LHCN-M2 (cell line): Measurements from ENCODE around the gene ARSA. TPM values are rescaled to one million over a fixed set of nuclear protein-coding genes. Genes with fewer than 3 reads are reported as not detected.
A peak's percentile ranks its signal among the peaks of the same experiment; 100 is the strongest.
"Not testable (repeated sequence)": the region's sequence is repeated elsewhere in the genome, so short reads cannot be mapped to it uniquely, and the experiment has no call there.

Experiments used
- DNase-seq: peaks from one replicate; pipeline ENCODE4 v3.0.0-alpha.2; 2012; ENCODE audit warnings: low read depth
- total RNA-seq: library from RNA; depleted of rRNA; stranded (reverse); fragments of >200 nt; gene quantifications from 2 replicates; pipeline ENCODE4 v1.2.3, GENCODE V29; 2014

ARSA gene
- total RNA-seq, 1 experiment from 2014 or later: 33.9 TPM

DNA sequence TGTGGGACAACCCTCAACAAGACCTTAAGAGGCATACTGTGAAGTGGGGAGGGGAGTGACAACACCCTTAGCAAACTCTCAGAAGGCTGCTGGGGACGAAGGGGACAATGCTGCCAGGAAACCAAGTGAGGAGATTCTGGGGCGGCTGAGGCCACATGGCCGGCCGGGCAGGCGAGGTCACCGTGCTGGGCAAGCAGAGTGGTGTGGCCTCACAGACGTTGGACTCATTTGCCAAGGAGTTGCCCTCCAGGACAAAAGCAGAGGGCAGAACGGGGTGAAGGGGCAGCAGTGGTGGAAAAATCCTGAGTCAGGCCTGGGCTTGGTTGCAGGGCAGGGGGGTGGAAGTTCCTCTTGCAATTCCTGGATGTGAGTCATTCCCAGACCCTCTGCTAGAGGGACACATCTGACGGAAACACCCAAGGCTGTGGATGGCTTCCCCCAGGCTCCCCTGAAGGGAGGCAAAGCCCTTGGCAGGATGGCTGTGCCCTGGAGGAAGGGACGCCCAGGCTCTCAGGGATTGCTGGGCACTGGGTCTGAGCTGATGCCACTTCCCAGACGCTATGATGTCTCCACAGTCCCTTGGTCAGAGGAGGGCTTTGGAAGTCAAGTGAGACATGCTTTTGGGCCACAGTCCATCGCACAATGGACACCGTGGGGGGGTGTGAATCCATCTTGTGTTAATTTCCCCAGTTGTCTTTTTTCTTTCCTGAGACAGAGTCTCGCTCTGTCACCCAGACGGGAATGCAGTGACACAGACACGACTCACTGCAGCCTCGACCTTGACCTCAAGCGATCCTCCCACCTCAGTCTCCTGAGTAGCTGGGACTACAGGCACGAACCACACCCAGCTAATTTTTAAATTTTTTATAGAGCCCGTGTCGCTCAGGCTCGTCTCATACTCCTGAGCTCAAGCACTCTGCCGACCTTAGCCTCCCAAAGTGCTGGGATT, 28.4 kb upstream of the ARSA start:
- DNase-seq: peak; percentile 54

DNA sequence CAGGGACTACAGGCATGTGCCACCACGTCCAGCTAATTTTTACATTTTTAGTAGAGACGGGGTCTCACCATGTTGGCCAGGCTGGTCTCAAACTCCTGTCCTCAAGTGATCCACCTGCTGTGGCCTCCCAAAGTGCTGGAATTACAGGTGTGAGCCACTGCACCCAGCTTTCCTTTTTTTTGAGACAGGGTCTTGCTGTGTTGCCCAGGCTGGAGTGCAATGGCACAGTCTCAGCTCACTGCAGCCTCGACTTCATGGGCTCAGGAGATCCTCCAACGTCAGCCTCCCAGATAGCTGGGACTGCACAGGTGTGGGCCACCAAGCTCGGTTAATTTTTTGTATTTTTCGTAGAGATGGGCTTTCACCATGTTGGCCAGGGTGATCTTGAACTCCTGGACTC, 26.7 kb upstream of the ARSA start:
- not testable (repeated sequence) for DNase-seq

DNA sequence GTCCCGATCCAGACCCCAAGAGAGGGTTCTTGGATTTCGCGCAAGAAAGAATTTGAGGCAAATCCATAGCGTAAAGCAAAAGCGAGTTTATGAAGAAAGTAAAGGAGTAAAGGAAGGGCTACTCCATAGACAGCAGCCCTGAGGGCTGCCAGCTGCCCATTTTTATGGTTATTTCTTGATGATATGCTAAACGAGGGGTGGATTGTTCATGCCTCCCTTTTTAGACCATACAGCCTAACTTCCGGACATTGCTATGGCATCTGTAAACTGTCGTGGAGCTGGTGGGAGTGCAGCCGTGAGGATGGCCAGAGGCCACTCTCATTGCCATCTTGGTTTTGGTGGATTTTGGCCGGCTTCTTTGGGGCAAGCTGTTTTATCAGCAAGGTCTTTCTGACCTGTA, 25.3 kb upstream of the ARSA start:
- no peak for DNase-seq

DNA sequence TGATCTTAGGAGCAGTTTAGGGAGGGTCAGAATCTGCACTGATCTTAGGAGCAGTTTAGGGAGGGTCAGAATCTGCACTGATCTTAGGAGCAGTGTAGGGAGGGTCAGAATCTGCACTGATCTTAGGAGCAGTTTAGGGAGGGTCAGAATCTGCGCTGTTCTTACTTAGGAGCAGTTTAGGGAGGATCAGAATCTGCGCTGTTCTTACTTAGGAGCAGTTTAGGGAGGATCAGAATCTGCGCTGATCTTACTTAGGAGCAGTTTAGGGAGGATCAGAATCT, 15.8 kb upstream of the ARSA start:
- not testable (repeated sequence) for DNase-seq

DNA sequence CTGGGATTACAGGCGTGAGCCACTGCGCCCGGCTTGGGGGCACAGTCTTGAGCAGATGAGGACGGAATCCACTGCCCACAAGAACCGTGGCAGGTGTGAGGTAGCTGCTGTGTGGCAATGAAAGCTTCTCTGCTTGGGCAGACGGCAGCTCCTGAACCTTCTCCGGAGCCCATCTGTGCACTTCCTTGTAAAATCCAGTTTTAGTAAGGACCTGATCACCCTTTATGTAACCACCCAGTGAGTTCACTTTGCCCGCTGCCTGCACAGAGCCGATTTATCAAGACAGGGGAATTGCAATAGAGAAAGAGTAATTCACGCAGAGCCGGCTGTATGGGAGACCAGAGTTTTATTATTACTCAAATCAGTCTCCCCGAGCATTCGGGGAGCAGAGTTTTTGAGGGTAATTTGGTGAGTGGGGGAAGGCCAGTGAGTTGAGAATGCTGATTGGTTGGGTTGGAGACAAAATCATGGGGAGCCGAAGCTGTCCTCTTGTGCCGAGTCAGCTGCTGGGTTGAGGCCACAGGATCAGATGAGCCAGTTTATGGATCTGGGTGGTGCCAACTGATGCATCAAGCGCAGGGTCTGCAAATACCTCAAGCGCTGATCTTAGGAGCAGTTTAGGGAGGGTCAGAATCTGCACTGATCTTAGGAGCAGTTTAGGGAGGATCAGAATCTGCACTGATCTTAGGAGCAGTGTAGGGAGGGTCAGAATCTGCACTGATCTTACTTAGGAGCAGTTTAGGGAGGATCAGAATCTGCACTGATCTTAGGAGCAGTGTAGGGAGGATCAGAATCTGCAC, 15.3 kb upstream of the ARSA start:
- DNase-seq: not testable (repeated sequence)

DNA sequence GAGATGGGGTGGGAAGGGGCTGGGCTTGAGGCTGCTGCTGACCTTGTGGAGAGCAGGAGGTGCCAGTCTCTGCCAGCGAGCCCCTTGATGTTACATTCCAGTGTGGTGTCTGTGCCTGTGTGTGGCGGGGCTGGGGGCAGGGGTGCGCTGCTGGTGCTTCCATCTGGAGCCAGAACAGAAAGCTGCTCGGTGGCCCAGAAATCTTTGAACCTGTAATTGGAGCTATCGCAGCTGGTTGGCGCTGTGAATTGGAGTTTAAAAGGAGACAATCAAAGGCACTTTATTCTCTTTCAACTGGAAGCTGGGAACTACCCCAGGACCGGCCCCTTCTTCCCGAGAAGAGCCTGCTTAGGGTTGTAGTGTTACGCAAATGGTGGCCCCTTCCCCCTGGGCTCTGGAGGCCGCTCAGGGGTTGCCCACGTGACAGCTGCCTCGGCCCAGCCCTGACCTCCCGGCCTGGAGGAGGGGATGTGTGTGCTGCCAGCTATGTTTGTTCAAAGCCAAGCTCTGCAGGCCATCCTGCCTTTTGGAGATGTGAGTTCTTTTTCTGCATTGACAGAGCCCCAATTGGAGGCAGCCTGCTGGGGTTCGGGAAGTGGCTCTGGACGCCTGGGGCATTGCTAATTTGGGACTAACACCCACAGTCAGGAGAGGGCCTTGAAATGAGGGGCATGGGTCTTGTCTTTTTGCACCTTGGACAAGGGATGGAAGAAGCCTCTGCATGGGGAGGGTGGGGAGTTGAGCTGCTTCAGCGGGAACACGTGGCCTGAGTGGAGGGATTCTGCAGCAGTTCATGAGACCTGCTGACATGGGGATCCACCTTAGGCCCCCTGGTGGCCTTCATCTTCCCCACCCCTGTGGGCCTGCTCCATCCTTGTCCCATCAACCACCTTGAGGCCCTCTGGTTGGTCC, 14.0 kb upstream of the ARSA start:
- DNase-seq: no peak

DNA sequence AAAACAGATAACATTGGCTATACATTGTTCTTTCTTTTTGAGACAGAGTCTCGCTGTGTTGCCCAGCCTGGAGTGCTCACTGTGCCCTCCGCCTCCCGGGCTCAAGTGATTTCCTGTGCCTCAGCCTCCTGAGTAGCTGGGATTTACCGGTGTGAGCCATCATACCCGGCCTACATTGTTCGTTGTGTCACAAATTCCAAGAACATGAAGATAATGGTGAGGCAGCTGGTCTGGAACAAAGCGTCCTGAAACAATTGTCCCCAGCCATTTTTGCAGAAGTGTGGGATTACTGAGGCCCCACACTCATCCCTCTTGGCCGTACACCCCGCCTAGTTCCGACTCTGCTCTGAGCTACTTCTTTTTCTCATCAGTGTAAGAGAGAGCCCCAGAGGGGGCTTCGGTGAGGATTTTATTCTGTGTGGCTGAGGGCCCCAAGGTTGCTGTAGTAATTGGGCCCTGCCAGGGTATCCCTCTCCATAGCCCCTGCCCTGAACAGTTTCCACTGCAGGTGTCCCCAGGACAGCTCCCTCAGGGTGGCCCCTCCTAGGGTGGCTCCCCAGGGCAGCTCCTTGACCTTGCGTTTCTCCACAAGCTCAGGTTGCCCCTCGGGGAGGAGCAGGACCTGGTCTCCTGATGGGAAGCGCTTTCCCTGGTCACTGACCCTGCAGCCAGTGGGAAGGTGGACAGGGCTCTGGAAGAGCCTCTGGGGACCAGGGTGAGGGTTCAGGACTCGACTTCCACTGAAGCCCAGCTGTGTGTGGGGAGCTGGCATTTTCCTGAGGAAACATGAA, 13.1 kb upstream of the ARSA start:
- DNase-seq: no peak

DNA sequence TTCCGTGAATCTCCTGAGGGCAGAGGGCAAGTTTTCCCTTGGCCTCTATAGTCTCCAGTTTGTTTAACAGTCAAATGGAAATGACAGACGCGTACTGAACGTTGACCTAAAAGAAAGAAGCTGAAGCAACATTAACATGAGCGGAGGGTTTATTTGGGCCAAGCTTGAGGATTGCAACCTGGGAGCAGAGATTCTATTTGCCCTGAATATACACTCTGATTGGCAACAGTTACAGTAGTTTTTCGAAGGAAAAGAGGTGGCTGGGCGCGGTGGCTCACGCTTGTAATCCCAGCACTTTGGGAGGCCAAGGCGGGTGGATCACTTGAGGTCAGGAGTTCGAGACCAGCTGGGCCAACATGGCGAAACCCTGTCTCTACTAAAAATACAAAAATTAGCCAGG, 12.3 kb upstream of the ARSA start:
- DNase-seq: not testable (repeated sequence)

DNA sequence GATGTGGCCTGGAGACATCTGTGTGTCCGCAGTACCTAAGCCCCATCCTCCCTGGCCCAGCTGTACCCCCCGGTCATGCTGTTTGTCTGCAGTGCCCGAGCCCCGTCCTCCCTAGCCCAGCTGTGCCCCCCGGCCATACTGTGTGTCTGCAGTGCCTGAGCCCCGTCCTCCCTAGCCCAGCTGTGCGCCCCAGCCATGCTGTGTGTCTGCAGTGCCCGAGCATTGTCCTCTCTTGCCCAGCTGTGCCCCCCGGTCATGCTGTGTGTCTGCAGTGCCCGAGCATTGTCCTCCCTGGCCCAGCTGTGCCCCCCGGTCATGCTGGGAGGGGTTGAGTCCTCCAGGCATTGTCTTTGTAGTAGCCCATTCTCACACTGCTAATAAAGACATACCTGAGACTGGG, 7.6 kb upstream of the ARSA start:
- DNase-seq: no peak

DNA sequence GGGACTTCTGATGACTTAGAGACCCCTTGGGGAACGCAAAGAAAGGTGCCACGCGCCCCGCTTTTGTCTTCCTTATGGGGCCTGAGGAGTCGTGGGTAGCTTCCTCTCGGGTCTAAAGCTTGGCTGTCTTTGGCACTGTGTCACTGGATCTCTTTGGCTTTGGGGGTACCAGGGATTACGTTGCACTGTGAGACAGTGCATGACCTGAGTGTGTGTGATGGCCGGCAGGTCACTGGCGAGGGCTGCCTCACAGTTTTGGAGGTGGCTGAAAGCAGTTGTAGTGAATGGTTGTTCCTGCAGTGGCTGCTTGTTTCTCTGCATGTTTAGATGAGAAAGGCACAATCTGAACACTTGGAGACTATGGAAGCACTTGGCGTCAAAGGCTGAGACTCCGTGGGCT, 5.8 kb upstream of the ARSA start:
- no peak for DNase-seq

DNA sequence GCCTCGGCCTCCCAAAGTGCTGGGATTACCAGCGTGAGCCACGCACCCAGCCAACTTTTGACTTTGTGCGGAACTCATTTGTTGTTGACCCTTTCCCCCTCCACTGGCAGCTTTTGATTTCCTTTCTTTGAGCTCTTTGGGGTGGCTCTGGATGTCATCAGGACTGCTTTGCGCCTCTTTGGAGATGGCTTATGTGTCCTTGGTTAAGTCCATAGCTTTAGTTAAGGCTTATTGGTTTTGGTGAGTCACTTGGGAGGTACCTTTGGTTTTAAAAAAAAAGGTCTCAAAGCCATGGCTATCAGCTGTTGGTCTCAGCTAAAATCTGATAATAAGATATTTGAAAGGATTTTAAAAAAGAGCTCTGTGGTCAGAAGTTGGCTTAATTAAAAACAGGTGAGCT, 5.1 kb upstream of the ARSA start:
- DNase-seq: no peak

DNA sequence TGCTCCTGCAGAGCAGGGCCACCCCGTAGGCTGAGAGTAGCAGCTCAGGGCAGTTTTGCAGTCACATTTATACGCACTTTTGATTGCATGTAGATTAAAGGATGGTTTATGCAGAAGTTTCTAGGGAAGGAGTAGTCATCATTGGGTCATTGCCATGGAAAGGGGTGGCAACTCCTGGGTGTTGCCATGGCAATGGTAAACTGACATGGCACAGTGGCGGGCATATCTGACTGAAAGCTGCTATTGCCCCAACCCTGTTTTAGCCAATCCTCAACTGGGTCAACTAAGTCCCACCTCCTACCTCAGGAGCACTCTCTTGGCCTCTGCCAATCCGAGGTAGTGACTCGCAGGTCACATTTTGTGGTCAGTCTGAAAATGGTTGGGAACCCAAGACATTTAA, 2.4 kb upstream of the ARSA start:
- DNase-seq: peak; percentile 50

DNA sequence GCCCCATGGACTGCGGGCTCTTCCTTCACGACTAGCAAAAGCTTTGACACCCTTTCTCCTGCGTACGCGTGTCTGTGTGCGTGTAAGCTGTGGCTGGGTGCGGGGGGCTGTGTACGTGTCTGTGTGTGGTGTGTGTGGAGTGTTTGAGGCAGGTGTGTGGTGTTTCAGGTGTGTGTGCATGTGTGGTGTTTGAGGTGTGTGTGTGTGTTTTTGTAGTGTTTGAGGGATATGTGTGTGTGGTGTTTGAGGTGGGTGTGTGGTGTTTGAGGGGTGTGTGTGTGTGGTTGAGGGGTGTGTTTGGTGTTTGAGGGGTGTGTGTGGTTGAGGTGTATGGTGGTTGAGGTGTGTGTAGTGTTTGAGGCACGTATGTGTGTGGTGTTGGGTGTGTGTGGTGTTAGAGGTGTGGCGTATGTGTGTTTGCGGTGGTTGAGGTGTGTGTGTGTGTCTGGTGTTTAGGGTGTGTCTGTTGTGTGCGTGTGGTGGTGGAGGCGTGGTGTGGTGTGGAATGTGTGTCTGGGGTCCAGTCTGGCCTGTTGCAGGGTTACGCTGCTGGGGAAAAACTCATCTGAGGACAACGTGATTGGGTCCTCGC, 687 bp upstream of the ARSA start:
- DNase-seq: no peak

DNA sequence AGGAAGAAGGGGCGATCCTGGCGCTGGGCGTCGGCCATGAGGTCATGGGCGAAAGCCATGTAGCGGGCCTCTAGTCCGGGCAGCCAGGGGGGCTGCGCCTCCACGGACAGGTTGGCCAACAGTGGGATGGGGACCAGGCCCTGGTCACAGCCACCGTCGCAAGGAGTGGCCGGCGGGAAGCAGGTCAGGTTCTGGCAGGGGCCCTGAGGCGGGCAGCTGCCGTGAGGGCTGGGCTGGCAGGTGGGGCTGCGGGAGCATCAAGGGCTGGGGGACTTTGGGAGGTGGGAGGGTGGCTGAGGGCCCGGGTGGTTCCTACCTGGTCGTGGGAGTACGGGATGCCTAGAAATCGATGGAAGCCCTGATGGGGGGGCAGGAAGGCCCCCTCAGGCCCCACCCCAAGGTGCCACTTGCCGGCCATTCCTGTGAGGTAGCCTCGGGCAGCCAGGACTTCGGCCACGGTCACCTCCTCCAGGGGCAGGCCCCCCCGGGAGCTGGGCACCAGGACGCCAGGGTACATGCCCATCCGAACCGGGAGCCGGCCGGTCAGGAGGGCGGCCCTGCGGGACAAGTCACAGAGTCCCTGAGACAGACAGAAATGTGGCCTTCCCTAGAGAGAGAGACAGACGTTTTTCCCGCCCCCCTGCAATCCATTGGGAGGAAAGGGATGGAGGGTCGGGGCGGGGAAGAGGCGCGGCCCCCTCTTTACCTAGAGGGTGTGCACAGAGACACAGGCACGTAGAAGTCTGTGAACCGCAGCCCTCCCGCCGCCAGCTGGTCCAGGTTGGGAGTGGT, 906 bp downstream of the ARSA start:
- DNase-seq: no peak

DNA sequence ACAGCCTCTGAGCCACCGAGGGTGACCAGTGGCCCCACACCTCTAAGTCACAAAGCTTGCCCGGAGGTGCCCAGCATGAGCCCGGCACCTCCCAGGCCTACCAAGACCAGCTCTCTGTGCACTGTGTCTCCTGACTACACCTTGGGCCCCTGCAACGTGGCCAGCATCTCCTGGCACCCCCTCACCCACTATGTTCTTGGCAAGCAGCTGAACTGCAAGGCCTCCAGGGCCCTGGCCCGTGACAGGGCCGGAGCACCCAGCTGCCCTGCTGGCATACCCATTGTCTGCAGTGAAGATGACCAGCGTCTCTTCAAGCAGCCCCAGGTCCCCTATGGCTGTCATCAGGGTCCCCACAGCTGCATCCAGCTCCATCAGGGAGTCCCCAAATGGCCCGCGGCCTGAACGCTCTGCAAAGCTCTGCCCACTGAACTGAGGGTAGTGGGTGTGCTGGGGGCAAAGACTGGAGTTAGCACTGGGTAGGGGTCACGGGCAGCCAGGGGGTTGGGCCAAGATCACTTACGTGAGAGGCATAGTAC, 1.6 kb downstream of the ARSA start:
- no peak for DNase-seq

DNA sequence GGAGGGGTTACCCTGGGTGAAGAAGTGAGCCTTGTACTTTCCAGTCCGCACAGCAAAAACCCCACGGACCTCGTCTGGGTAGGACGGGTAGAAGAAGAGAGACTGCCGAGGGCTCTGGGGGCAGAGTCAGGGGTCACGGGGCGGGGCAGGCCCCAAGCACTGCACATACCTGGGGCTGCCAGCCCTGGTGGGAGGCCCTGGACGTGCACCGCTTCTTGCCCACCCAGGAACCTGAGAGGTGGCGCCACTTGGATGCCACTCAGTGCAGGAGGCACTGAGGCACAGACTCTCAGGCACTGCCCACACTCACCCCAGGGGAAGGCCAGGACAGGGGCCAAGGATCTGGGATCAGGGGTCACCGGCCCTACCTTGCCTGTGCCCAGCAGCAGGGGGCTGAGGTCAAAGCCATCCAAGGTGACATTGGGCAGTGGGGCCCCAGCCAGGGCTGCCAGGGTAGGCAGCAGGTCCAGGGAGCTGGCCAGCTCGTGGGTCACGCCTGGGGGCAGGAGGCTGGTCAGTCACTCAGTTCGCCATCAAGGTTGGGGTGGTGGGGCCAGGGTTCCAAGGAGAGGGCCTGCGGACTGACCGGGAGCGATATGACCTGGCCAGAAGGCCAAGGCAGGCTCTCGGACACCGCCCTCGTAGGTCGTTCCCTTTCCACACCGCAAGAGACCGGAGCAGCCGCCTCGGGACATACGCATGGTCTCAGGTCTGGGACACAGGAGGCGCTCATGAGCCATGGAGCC, 2.2 kb downstream of the ARSA start:
- no peak for DNase-seq

DNA sequence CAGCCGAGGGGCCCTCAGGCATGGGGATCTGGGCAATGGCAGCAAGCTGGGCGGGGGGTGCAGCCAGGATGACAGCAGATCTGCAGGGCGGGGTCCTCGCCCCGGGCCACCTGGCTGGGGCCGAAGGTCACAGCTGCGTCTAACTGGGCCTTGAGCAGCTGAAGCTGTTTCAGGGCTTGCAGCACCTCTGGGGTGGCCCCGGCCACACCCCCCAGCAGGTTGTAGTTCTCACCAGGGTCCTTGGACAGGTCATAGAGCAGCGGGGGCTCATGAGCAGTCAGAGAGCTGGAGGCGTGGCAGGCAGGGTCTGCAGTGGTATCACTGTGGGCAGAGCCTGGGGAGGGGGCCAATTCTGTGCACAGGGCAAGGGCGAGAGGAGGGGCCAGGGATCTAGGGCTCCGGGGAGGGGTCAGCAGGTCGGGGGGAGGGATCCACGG, 2.8 kb downstream of the ARSA start:
- no peak for DNase-seq

DNA sequence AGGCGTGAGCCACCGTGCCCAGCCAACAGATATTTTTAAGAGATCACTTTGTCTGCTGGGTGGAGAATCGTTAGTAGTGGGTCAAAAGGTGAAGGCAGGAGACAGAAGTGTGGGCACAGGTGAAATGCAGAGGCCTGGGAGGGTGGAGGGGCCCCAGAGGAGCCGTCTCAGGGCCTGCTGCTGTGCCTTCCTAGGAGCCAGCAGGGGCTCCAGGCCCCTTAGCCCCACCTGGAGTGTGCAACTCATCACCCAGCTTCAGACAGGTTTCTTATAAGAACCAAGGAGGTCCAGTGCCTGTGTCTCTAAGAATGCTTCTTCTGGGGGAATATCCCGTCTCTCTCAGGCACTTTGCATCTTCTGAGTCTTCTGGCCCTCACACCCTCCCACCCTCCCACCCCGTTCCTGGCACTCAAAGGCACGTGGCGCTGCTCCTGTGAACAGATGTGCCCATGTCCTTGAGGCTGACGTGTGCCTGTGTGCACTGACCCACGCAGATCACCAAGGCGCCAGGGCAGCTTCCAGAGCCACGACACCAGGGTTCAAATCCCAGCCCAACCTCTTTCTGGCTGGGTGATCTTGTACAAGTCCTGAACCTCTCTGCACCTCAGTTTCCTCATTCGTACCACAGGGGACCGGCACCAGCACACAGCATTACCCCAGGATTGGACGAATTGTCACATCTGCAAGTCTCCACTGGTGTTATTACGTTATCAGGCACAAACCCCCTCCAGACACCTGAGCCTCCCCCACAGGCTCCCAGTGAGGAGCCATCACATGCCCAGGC, 3.4 kb downstream of the ARSA start:
- no peak for DNase-seq
